ENCODE measurements around the gene CHL1.

The CHL1 gene

DNA sequence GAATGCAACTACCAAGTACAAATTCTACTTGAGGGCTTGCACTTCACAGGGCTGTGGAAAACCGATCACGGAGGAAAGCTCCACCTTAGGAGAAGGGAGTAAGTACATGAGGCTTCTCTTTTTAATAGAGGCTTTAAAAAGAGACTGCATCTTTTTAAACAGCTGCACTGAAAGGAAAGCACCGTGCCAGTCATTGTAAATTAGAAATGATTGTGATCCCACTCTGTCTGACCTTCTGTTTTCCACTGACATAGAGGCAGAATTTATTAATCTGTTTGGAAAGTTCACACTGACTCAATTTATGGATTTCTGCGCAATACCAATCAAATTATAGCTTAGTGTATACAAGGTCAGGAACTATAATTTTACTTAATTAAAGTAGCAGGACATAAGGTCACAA, 198.2 kb downstream of the CHL1 start:
- no peak for DNase-seq (ENCODE audit: insufficient read length, low spot score)
- no peak for FAIRE-seq

DNA sequence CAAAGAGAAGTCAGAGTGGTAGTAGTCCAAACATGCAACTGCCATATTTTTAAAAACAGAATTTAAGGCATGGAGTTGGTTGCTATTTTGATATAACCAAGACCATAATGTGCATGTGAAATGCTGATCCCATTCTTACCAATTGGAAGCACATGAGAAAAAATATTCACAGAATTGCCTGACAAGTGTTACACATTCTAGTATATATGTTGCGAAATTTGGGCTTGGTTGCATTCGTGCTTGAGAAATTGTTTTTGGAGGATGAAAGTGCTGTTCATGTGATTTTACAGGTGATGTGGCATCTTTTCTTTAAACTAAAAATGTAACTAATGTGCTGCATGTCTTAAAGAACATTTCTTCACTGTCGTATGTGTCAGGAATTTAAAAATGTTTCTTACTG, 199.7 kb downstream of the CHL1 start:
- DNase-seq (ENCODE audit: insufficient read length, low spot score) (no peak), FAIRE-seq (no peak)

DNA sequence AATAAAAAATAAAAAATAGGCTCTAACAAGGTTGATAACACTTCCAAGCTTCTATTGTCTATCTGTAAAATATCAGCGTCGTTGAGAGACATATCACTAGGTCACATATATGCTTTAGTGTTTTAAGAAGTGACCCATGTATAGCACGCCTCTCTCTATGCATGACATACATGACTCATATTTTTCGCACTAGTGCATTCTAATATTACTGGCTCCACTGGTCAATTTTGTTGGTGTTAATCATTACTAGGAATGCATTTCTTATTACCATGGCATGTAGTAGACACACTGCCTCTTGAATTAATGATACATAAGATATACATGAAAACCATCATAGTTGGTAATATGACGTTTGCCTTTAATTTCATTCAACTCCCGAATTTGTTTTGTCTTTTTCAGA, 203.1 kb downstream of the CHL1 start:
- FAIRE-seq (no peak), DNase-seq (ENCODE audit: insufficient read length, low spot score) (no peak)

DNA sequence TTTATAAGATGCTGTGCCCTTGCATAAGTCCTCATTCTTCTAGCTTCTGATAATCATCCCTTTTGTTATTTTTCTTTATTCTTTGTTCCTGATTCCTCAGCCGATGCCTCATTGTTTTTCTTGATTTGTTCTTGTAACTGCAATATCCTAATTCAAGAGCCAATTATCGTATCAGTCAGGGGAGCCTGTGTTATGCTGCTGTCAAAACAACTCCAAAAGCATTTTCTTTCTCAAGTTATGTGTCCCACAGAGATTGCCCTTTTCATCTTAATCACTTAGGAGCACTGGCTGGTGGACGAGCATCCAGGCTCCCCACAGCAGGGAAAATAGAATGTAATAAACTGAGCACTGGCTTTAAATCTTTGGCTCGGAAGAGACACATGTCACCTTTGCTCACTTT, 207.3 kb downstream of the CHL1 start:
- FAIRE-seq (no peak), DNase-seq (ENCODE audit: insufficient read length, low spot score) (no peak)

DNA sequence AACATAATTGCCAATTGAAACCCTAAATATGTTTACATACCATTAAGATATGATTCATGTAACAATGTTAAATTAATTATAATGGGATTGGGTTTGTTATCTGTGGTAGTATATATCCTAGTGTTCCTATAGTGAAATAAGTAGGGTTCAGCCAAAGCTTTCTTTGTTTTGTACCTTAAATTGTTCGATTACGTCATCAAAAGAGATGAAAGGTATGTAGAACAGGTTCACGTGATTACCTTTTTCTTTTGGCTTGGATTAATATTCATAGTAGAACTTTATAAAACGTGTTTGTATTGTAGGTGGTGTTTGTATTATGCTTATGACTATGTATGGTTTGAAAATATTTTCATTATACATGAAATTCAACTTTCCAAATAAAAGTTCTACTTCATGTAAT, 212.4 kb downstream of the CHL1 start:
- DNase-seq (ENCODE audit: insufficient read length, low spot score), result no peak

DNA sequence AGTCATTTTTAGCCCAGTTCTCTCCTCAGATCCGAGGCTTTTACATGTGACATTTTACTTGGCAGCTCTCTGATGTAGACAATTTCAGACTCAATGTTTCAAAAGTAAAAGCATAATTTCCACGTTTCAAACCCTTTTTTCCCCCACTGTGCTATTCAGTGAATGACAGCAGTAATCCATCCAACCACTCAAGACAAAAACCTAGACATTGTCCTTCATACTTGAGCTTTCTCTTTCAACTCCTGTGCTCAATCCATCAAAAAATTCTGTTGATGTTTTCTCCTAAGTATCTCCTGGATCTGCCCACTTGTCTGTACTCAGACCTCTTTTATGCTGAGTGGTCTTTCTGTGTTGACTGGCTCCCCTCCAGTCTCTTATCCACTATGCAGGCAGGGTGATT, 214.7 kb downstream of the CHL1 start:
- DNase-seq (ENCODE audit: insufficient read length, low spot score) (no peak), FAIRE-seq (no peak)

More for the DNA sequence above, 212.4 kb downstream of the CHL1 start:
- no peak for FAIRE-seq

DNA sequence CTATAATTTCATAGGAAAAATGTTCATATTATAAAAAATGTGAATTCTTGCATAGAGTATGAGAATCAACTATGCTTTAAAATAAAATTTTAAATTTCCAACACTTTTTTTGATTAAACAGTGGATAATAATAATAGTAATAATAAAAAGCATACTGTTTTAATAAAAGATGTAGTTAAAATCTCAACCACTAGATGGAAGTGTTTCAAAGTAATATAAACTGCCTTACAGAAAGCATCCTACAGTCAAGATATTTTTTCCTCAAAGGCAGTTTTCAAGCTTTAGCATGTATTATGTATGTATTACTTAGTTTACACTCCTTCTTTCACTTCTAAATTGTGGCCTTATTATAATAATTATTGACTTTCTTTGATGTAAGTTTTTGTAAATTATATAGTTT, 217.5 kb downstream of the CHL1 start:
- DNase-seq (ENCODE audit: insufficient read length, low spot score) (no peak), FAIRE-seq (no peak)

DNA sequence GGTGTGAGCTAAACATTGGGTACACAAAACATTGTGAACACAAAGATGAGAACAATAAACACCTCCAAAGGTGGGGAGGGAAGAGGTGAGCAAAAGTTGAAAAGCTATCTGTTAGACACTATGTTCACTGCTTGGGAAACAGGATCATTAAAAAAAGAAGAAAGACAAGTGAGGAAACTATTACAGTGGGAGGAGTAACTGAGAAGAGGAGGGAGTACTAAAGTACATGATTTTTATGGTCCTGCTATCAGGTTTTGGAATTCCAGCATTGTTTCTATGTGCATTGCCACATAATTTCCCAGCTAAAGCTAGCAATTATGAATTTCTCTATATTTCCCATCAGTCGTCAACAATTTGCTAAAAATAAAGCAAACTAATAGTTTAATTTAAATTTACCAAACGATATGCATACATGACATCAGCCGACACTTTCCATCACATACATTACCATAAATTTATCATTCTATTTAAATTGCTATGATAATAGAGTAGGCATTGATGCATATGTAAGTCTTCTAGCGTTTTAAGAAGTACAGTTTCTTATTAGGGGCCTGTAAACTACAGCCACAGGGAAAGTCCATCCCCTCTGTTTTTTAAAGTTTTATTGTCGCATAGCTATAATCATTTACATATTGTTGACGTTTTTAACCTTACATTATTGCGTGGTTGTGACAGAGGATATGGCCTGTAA, 221.8 kb downstream of the CHL1 start:
- FAIRE-seq (no peak), DNase-seq (ENCODE audit: insufficient read length, low spot score) (no peak)

DNA sequence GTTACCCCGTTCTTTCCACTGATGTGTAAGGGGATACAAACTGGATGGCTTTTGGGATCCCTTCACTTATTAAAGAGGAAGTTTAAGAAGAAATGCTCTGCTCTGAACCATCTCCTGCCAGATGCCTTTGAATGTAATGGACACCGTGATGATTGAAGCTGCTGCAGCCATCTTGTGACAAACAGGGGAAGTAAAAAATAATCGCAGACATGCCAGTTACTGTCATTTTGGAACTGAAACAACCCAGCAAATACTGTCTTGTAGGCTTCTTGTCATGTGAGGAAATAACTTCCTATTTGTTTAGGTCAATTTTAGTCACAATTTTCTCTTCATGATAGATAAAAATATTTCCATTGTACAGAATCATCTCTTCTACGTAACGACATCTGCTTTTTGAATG, 224.0 kb downstream of the CHL1 start:
- FAIRE-seq (no peak), DNase-seq (ENCODE audit: insufficient read length, low spot score) (no peak)

DNA sequence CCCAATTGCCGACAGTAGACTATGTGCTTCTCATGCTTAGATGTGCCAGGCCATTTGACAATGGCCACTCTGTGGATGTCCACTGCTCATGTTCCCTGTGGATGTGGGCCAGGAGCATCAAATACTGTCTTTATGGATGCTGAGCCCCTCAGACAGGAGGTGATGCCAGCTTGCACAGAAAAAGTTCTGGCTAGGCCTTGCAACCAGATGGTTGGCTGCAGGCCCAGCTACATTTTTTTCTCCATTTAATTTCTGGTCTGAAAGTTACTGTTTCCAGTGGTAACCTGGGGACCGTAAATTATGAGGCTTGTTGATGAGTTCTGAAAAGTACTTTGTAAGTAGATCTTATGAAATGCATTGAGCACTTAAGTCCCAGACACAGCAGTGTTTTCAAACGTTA, 228.5 kb downstream of the CHL1 start:
- DNase-seq (ENCODE audit: insufficient read length, low spot score) (no peak), FAIRE-seq (no peak)

DNA sequence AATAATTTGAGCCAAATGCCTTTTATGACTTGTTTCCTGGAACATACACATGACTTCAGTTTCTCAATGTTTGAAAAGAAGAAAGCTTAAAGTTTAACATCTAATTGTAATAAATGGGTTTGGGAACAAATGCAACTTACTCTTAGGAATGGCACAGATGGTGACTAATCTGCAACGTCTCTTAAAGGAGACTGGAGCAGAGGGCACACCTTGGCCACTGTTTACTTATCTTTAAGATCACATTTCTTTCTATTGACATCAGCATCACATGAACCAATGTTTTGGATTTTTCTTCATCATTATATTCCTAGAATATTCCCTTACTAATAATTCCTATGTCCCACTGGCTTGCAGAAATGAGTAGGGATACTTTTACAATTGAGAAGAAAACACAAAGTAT, 229.5 kb downstream of the CHL1 start:
- DNase-seq (ENCODE audit: insufficient read length, low spot score), result no peak
- no peak for FAIRE-seq

DNA sequence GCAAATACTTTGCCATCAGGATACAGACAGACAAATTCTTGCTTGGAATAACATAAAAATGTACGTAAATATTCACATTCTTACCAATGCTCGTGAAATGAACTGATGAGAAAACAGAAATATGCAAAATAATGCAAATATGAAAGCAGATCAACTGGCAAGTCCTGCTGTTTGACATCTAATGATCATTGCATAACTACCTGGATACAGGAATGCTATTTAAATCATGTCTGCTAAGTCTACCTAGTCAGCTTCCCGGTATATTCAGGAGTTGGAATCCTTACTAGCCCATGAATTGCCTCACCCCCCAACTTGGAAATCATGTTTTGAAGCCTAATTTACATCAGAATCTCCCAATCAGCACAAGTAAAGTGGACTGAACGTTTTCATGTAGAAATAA, 230.6 kb downstream of the CHL1 start:
- DNase-seq (ENCODE audit: insufficient read length, low spot score) (no peak), FAIRE-seq (no peak)

DNA sequence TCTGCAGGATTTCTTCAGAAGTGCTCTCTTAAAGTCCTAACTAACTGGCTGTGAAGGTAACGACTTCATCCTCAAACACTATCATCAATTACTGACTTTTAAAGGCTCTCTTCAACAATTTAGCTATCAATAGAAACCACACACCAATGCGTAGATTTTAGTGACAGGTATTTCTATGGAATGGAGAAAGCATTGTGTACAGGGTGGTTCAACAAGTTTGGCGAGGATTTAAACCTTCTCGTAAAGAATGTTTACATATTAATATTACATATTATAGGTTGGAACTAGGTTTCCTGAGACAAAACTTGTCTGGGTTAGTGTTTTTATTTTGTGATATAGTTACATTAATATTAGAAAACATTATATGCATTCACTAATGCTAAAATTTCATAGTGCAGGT, 233.6 kb downstream of the CHL1 start:
- FAIRE-seq (no peak), DNase-seq (ENCODE audit: insufficient read length, low spot score) (no peak)

DNA sequence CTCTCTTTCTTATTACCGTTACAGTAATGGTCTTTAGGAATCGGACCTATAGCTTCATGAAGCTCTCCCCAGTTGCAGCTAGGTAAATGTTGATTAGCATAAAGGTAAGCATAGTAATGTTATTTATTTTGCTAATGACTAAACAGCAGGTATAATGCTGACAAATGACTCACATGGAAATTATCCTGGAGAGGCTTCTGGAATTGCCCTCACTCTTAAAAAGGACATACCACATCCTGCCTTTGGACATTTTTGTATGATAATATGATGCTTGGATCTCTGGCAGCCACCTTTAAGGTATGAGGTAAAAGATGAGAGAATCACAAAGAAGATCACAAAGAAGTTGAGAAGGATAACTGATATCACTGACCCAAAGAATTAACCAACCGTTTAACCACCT, 238.6 kb downstream of the CHL1 start:
- no peak for FAIRE-seq
- no peak for DNase-seq (ENCODE audit: insufficient read length, low spot score)

DNA sequence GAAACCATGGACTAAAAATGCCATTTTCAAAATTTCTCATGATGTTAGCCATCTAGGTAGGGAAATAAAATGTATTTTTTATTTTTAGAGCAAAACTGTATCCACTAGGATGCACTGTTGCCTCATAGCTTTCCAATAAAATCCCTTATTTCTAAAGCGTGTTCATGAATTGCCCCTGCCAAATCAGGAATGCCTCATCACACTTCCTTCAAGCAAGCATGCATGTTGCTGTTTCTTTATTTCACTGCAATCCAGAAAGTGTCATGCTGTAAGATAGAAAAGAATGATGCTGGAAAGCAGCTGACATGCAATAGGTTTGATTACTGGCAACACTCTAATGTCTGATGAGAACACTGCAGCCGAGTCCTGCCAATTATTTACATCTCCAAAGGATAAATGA, 239.5 kb downstream of the CHL1 start:
- FAIRE-seq, result no peak
- DNase-seq (ENCODE audit: insufficient read length, low spot score), result no peak

DNA sequence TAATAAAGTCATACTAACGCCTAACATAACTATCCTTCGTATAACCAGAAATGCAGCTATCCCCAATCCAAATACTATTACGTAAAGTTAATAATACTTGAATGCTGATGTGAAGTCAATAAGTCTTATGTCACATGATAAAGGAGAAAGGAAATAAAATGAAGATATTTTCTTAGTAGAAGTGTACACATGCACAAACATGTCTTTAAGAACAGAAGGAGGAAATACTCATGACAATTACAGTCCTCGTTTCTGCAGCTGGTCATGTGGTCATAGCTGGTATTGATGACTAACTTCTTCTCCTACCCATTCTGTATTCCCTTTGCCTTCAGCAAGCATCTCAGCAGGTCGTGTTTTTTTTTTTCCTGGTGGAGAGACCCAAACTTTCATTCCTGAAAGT, 244.3 kb downstream of the CHL1 start:
- no peak for DNase-seq (ENCODE audit: insufficient read length, low spot score)
- no peak for FAIRE-seq

DNA sequence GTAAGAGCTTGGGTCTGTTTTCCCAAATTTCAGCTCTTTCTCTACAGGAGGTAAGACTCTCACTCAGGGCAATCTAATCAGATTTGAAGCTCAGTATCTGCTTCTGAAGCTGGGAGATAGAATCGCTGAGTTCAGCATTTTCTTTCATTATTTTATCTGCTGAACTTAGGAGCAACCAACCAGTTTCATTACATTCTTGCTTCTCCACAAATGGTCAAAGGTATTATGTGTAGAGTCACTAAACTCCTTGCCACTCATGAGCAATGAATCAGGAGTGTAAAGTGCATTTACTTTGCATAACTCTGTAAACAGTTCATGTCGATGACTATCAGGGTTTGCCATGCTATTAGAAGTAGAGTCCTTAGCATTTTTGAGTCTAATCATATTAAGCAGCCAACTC, 249.4 kb downstream of the CHL1 start:
- FAIRE-seq, result no peak
- DNase-seq (ENCODE audit: insufficient read length, low spot score), result no peak

DNA sequence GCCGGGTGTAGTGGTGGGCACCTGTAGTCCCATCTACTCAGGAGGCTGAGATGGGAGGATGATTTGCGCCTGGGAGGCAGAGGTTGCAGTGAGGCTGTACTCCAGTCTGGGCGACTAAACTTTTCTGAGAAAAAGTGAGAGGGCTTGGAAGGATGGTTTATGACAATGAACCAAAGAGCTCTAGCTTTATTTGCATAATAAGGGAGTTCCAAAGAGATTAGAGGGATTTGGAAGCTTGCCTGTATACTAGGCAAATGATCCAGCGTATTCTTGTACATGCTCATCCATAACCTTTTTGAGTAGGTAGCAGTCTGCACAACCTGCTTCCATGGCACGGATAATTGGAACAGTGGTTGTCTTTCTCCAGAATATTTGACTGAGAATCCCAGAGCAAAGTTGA, 251.1 kb downstream of the CHL1 start:
- FAIRE-seq (no peak), DNase-seq (ENCODE audit: insufficient read length, low spot score) (no peak)

DNA sequence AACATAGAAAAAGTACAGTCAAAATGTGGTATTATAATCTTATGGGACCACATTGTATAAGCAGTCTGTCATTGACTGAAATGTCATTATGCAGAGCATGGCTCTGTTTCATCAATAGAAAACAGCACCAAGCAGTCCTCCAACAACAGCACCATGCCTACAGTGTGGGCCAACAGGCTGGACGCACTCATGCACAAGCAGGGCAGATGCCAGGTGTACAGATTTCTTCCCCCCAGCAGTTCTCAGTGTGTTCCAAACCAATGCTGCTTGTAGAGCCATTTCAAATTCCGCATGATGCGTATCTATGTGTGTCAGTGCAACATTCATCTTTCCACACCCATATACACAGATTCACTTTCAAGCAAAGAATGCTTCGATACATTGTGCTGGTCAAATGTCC, 253.1 kb downstream of the CHL1 start:
- DNase-seq (ENCODE audit: insufficient read length, low spot score) (no peak), FAIRE-seq (no peak)

DNA sequence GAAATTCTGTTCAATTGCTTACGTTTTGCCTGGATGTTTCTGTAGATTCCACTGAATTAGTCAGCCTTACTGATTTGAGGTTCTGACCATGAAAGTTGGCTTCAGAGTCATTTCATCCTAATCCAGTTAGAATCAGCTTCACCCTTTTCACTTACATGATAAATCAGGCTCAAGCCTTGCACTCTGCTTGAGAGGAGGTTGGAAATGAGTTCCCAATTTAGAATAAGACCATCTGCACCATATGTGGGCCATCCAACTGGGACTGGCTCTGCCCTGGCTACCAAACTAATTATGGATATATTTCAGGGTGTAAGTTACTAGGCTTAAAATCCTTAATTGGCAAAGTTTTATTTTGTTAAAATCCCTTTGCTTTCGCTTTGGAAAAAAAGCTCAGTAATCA, 255.7 kb downstream of the CHL1 start:
- DNase-seq (ENCODE audit: insufficient read length, low spot score), result no peak
- FAIRE-seq, result no peak

DNA sequence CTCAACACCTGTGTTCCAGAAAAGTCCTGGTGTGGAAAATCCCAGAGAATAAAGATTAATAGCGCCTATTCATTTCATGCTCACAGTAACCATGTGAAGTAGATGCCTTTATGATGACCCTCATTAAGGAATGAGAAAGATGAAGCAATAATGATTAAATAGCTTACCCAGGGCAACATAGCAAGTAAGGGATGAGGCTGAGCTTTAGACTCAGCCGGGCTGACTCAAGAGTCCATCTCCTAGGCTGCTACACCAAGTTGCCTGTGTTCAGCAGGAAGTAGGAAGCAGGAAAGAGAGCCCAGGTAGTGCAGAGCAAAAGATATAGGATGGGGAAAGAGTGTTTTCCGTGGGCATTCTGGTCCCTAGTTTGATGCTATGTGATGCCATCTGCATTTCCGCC, 256.5 kb downstream of the CHL1 start:
- FAIRE-seq (no peak), DNase-seq (ENCODE audit: insufficient read length, low spot score) (no peak)

DNA sequence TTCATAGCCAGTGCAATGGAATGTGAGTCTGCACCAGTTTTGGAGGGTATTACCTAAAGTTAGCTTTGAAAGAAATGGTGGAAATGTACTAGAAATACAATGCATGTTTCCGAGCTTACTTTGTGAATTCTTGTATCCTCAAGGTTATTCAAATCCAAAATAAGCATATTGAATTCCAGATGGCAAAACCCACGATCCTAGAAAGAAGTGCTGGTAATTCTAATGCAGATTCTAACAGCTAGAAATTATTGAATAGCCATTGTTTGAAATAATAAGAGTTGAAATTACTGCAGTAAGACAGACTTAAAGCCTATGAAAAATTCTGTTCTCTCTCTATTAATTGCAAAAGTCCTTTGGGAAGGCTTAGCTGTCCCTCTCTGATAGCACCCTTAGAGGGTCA, 258.4 kb downstream of the CHL1 start:
- no peak for FAIRE-seq

DNA sequence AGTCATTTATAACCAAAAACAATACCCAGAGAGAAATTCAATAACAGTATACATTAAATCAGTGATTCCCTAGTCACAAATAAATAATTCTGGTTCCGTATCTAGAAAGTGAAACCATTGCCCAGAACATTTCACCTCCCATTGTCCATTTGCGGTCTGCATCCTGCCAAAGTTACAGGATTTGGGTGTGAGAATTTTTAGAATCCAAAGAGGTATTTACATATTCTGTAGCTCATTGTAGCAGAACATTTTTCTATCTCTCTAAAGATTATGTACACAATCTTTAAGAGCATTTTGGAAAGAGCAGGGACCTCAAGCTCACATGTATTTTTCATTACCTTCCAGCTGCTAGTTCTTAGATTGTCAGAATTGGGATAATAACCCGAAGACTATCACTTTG, 261.6 kb downstream of the CHL1 start:
- no peak for DNase-seq (ENCODE audit: insufficient read length, low spot score)
- no peak for FAIRE-seq

More for the DNA sequence above, 258.4 kb downstream of the CHL1 start:
- DNase-seq (ENCODE audit: insufficient read length, low spot score), result no peak
